Bronchial epithelial cell (primary cell): ENCODE data around the gene MAP7D3. TPM values are rescaled to one million over a fixed set of nuclear protein-coding genes. Genes with fewer than 3 reads are reported as not detected.
A peak's percentile ranks its signal among the peaks of the same experiment; 100 is the strongest.

Experiments
- DNase-seq: peaks from one replicate; pipeline ENCODE4 v3.0.0-alpha.2; 2010; ENCODE audit warnings: low read depth
- FAIRE-seq: peaks from 2 replicates; lab custom pipeline; 2011; peaks lifted over from hg19 to GRCh38; lab: Jason Lieb, UNC
- H3K27me3 ChIP-seq: 2 replicates; pipeline ENCODE4 v1.5.1; 2011; ENCODE audit warnings: low read length; ENCODE audit not compliant: control insufficient read depth, insufficient read depth
- H3K36me3 ChIP-seq: 2 replicates; pipeline ENCODE4 v1.5.1; 2011; ENCODE audit warnings: low read length; ENCODE audit not compliant: control insufficient read depth, insufficient read depth
- H3K4me3 ChIP-seq: 2 replicates; pipeline ENCODE4 v1.5.1; 2011; ENCODE audit warnings: mild to moderate bottlenecking, low read depth, low read length, control low read depth
- CTCF ChIP-seq: IDR thresholded peaks from 2 replicates; pipeline ENCODE4 v1.5.1; 2011; ENCODE audit warnings: mild to moderate bottlenecking, moderate library complexity, low read length, control low read depth, inconsistent platforms; ENCODE audit not compliant: insufficient read depth, severe bottlenecking
- total RNA-seq: library from RNA; depleted of rRNA; stranded (reverse); fragments of >200 nt; gene quantifications from 2 replicates; pipeline ENCODE4 v1.2.1, GENCODE V29; 2014

MAP7D3 gene
- total RNA-seq, 1 donor from 2014 or later: 3.2 TPM

GRCh38 chrX:136275553-136275952 is 24.4 kb upstream of the MAP7D3 start:
- TF ChIP-seq CTCF: no peak
- FAIRE-seq: no peak
- no peak overlapping the region for H3K4me3 ChIP-seq
- H3K27me3 ChIP-seq: no peaks in the 10 kb centered on the region
- H3K36me3 ChIP-seq: no peaks in the 10 kb centered on the region
- peak; percentile 10 for DNase-seq

- DNase-seq: no peak
- no peak for FAIRE-seq
- TF ChIP-seq CTCF: no peak
- H3K36me3 ChIP-seq: no peaks in the 10 kb centered on the region
- H3K27me3 ChIP-seq: no peaks in the 10 kb centered on the region
- no peak overlapping the region for H3K4me3 ChIP-seq
These were observed 22.8 kb upstream of the MAP7D3 start for GRCh38 chrX:136273986-136274385.

- Histone ChIP-seq H3K4me3 (no peak overlapping the region), H3K36me3 (no peaks in the 10 kb centered on the region), H3K27me3 (no peaks in the 10 kb centered on the region)
- no peak for FAIRE-seq
- no peak for DNase-seq
- no peak for TF ChIP-seq CTCF
These were observed 21.1 kb upstream of the MAP7D3 start for GRCh38 chrX:136272325-136272724.

GRCh38 chrX:136271300-136271699 is 20.1 kb upstream of the MAP7D3 start:
- H3K4me3 ChIP-seq: no peak overlapping the region
- H3K27me3 ChIP-seq: no peaks in the 10 kb centered on the region
- no peak for FAIRE-seq
- no peak for DNase-seq
- TF ChIP-seq CTCF: no peak
- H3K36me3 ChIP-seq: no peaks in the 10 kb centered on the region

- no peak for DNase-seq
- no peak for FAIRE-seq
- TF ChIP-seq CTCF: no peak
- Histone ChIP-seq H3K27me3 (no peaks in the 10 kb centered on the region), H3K4me3 (no peak overlapping the region), H3K36me3 (no peaks in the 10 kb centered on the region)
These were observed 18.7 kb upstream of the MAP7D3 start for GRCh38 chrX:136269921-136270320.
